GM18511 (cell line): ENCODE results near the gene SLC12A4.
"Not testable (repeated sequence)": the region's sequence is repeated elsewhere in the genome, so short reads cannot be mapped to it uniquely, and the experiment has no call there.

Experiments
- ATAC-seq: cut with Tn5 transposase; IDR thresholded peaks from one replicate; pipeline ENCODE4 v1.9.1; 2021; ENCODE audit warnings: mild to moderate bottlenecking, moderate library complexity; ENCODE audit not compliant: unreplicated experiment

The SLC12A4 gene

GRCh38 chr16:67968400-67969253, at the start of gene SLC12A4:
SLC12A4 (minus strand) TSS chr16:67968637; CDS start chr16:67968553, 84 bp downstream.
- ATAC-seq = peak; percentile 83

- no peak for ATAC-seq
Measured at GRCh38 chr16:68015681-68016080, 47.2 kb upstream of the SLC12A4 start, which contains the start of gene DPEP2NB. DPEP2NB (minus strand) TSS chr16:68015911; CDS start chr16:68015770, 141 bp downstream.

- ATAC-seq = no peak
Measured at GRCh38 chr16:68013440-68013839, 45.0 kb upstream of the SLC12A4 start.

GRCh38 chr16:68009872-68010271, 41.4 kb upstream of the SLC12A4 start:
- not testable (repeated sequence) for ATAC-seq

- no peak for ATAC-seq
Measured at GRCh38 chr16:68009157-68009735, 40.8 kb upstream of the SLC12A4 start.

GRCh38 chr16:68005786-68006286, 37.4 kb upstream of the SLC12A4 start:
- no peak for ATAC-seq

- ATAC-seq = no peak
Measured at GRCh38 chr16:68005211-68005610, 36.8 kb upstream of the SLC12A4 start.

GRCh38 chr16:68003031-68003430, 34.6 kb upstream of the SLC12A4 start:
- ATAC-seq = no peak

GRCh38 chr16:68000450-68000849, 32.0 kb upstream of the SLC12A4 start:
- no peak for ATAC-seq

- no peak for ATAC-seq
Measured at GRCh38 chr16:67999985-68000384, 31.5 kb upstream of the SLC12A4 start.

- not testable (repeated sequence) for ATAC-seq
Measured at GRCh38 chr16:67998779-67999688, 30.6 kb upstream of the SLC12A4 start, which contains the start of gene DPEP2. DPEP2 (minus strand) TSS chr16:67999484; CDS start chr16:67993212, 6,272 bp downstream.

GRCh38 chr16:67998231-67998778, 29.9 kb upstream of the SLC12A4 start:
- not testable (repeated sequence) for ATAC-seq

GRCh38 chr16:67996666-67997065, 28.2 kb upstream of the SLC12A4 start:
- no peak for ATAC-seq

- ATAC-seq = no peak
Measured at GRCh38 chr16:67995423-67995822, 27.0 kb upstream of the SLC12A4 start.

- ATAC-seq = not testable (repeated sequence)
Measured at GRCh38 chr16:67994040-67994408, 25.6 kb upstream of the SLC12A4 start.

- peak; percentile 83 for ATAC-seq
Measured at GRCh38 chr16:67993207-67994039, 25.0 kb upstream of the SLC12A4 start.

- ATAC-seq = peak; percentile 20
Measured at GRCh38 chr16:67992661-67993206, 24.3 kb upstream of the SLC12A4 start.

- no peak for ATAC-seq
Measured at GRCh38 chr16:67990018-67990386, 21.6 kb upstream of the SLC12A4 start.

- ATAC-seq = no peak
Measured at GRCh38 chr16:67989322-67990017, 21.0 kb upstream of the SLC12A4 start.
